GM12801 (cell line): Measurements from ENCODE around the gene MRPL14.

Experiments
- CTCF ChIP-seq: IDR thresholded peaks from one replicate; pipeline ENCODE4 v1.5.1; 2011; ENCODE audit warnings: control low read depth; ENCODE audit not compliant: insufficient read length; ENCODE audit errors: extremely low read depth

Gene MRPL14

GRCh38 chr6:44154067-44154466 lies 26.8 kb upstream of the MRPL14 start:
- no peak for TF ChIP-seq CTCF

DNA sequence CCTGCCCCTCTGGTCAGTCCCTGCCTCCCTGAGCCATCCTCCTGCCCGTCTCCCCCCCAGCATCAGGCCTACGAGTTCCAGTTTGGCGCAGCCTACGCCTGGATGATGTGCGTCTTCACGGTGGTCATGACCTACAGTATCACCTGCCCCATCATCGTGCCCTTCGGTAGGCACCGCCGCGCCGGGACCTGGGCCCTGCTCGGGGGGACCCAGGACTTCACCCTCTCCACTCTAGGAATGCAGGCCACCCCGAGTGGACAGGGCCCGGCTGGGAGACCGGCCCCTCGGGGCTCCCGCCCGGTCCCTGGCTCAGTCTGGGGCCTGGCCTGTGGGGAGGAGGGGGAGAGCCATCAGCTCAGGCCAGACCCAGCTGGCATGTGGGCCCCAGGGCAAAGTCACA lies 25.3 kb upstream of the MRPL14 start:
- TF ChIP-seq CTCF: no peak

DNA sequence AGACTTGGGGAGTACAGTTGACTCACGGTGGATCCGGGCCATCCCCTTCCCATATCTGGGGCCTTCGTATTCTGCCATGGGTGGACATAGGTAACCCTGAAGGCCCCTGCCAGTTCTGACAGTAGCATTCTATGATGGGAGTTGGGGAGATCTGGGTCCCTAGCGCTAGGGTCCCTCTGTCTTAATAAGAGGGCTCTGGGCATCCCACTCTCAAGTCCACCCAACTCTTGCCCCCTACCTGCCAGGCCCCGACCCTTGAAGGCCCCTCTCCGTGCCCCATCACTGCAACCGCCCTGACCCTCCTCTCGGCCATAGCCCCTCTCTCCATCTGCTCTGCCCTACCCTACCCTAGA lies 24.8 kb upstream of the MRPL14 start:
- TF ChIP-seq CTCF: no peak

- TF ChIP-seq CTCF: peak; percentile 84
Measured at GRCh38 chr6:44151348-44152108, 24.3 kb upstream of the MRPL14 start.

DNA sequence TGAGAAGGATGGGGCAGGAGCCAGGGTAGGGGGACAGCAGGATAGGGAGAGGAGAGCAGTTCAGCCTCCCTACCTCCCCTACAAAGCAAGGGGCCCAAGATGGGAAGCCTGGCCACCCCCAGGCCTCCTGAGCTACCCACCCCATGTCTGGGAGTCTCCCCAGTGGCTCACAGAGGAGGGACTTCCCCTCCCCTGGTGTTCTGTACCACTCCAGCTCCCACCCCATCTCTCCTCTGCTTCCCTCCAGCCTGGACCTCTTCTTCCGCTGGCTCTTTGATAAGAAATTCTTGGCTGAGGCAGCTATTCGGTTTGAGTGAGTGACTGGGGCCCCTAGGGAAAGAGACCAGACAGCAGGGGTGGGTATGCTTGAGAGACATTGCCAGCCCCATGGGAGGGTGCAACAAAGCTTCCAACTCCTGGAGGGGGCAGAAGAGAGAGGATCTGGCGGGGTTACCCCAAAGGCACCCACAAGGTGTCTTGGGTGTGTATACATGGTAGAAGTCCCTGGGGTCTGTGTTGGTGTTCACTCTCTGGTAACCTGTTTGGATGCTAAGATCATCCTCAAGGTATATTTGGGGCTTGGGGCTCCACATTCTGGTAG lies 23.2 kb upstream of the MRPL14 start:
- no peak for TF ChIP-seq CTCF

DNA sequence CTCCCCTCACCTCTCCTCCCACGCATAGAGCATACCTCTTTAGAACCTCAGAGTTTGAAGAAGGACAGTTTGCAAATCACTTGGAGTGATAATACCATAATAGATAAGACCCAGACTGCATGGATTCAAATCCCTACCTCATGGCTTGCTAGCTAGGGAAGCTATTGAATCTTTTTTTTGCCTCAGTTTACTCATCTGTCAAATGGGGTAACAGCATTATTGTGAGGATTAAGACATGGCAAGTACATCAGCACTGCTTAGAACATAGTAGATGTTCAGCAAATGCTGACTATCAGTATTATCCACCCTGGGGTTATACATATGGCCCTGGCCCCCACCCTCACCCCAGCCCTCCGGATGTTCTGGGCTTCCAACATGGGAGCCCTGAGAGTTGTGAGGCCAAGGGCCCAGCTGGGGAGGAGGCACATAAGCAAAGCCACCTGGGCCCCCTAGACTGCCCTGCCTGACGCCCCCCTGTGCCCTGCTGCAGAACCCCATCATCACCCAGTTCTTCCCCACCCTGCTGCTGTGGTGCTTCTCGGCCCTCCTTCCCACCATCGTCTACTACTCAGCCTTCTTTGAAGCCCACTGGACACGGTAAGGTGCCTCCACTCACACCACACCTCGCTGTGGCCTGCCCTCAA lies 22.2 kb upstream of the MRPL14 start:
- TF ChIP-seq CTCF: no peak

DNA sequence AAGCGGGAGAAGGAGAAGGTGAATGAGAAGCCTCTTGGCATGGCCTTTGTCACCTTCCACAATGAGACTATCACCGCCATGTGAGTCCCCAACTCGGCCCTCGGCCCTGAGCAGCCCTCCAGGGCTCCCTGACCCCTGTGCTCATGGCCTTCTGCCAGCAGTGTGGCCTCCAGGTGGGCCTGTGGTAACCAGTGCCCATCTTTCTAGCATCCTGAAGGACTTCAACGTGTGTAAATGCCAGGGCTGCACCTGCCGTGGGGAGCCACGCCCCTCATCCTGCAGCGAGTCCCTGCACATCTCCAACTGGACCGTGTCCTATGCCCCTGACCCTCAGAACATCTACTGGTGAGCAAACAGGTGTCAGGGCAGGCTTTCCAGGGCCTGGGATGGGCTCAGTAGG lies 21.1 kb upstream of the MRPL14 start:
- no peak for TF ChIP-seq CTCF
